Vagina (tissue), 2 donors: Measurements from ENCODE around the gene HEXIM1. TPM values are rescaled to one million over a fixed set of nuclear protein-coding genes. Genes with fewer than 3 reads are reported as not detected.

Experiments used
- DNase-seq, 2 donors: peaks; one replicate each; pipeline ENCODE4 v3.0.0-alpha.2; 2017; ENCODE audit errors: extremely low spot score in 2 of 2
- H3K27ac ChIP-seq: fragments of 200-600 bp; sonication (generic); one replicate; pipeline ENCODE4 v1.5.1; 2019
- H3K27me3 ChIP-seq: fragments of 200-600 bp; sonication (generic); one replicate; pipeline ENCODE4 v1.5.1; 2019
- H3K36me3 ChIP-seq, 2 donors: fragments of 200-600 bp; sonication (generic); one replicate each; pipeline ENCODE4 v1.5.1; 2017 to 2019
- H3K4me1 ChIP-seq: fragments of 200-600 bp; sonication (generic); one replicate; pipeline ENCODE4 v1.5.1; 2019
- H3K4me3 ChIP-seq, 2 donors: fragments of 200-600 bp; sonication (generic); 1 replicate in 1 of 2; 2 replicates in 1 of 2; pipeline ENCODE4 v1.5.1; 2016 to 2019
- H3K9me3 ChIP-seq: fragments of 200-600 bp; sonication (generic); one replicate; pipeline ENCODE4 v1.5.1; 2019
- POLR2A ChIP-seq, 2 donors: fragments of 450-650 bp; IDR thresholded peaks; one replicate each; pipeline ENCODE4 v1.6.1; 2017; ENCODE audit warnings: antibody characterized with exemption in 2 of 2, mild to moderate bottlenecking in 2 of 2, moderate library complexity in 2 of 2
- POLR2AphosphoS5 ChIP-seq, 2 donors: sonication (generic); formaldehyde crosslinking; IDR thresholded peaks; one replicate each; pipeline ENCODE4 v1.9.0; 2017; ENCODE audit warnings: antibody characterized with exemption in 2 of 2, mild to moderate bottlenecking in 2 of 2, low read depth in 1 of 2; ENCODE audit not compliant: insufficient read depth in 1 of 2
- intact Hi-C: fragments of 100-400 bp; cut with DNase I; formaldehyde crosslinking; loops from one replicate; pipeline ENCODE4 v1.15.1; 2023
- total RNA-seq: library from RNA; depleted of rRNA; stranded (reverse); fragments of >200 nt; gene quantifications from one replicate; pipeline ENCODE4 v1.2.3, GENCODE V29; 2016
- TF ChIP-seq, protein P1 (sequence below), 3 experiments: fragments of 450-650 bp in 2 of 3; fragments of 200-600 bp in 1 of 3; sonication (generic) in 1 of 3; IDR thresholded peaks; one replicate each; pipeline ENCODE4 v1.5.1; 2017 to 2019; ENCODE audit warnings: antibody characterized with exemption in 3 of 3, mild to moderate bottlenecking in 2 of 3, moderate library complexity in 2 of 3

HEXIM1 gene
- total RNA-seq, 1 donor from 2014 or later: 27.5 TPM

DNA sequence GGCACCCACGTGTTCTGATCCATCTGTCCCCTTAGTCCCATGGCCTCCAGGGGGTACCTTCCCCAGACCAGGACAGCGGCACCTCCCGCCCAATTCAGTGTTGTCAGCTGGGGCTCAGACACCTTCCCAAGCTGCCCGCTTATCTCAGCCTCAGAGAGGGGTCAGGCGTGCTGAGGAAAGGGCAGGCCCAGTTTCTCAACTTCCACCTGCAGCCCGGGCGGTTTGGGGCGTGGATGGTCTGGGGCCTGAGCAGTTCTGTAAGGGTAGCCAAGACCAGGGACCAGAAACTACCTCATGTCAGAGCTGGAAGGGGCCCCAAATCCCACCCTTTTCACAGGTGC is 21.1 kb upstream of the HEXIM1 start:
- H3K27me3 ChIP-seq: no peaks in the 10 kb centered on the region
- peak overlapping the region; percentile 98 for H3K27ac ChIP-seq
- no peaks in the 10 kb centered on the region for H3K9me3 ChIP-seq
- intact Hi-C loops: no loop called here
- H3K4me3 ChIP-seq: no peak overlapping the region
- peaks cover 81% of the 10 kb centered on the region for H3K4me1 ChIP-seq
- no peak for DNase-seq
- no peaks in the 10 kb centered on the region for H3K36me3 ChIP-seq
- TF ChIP-seq, protein P1, sequence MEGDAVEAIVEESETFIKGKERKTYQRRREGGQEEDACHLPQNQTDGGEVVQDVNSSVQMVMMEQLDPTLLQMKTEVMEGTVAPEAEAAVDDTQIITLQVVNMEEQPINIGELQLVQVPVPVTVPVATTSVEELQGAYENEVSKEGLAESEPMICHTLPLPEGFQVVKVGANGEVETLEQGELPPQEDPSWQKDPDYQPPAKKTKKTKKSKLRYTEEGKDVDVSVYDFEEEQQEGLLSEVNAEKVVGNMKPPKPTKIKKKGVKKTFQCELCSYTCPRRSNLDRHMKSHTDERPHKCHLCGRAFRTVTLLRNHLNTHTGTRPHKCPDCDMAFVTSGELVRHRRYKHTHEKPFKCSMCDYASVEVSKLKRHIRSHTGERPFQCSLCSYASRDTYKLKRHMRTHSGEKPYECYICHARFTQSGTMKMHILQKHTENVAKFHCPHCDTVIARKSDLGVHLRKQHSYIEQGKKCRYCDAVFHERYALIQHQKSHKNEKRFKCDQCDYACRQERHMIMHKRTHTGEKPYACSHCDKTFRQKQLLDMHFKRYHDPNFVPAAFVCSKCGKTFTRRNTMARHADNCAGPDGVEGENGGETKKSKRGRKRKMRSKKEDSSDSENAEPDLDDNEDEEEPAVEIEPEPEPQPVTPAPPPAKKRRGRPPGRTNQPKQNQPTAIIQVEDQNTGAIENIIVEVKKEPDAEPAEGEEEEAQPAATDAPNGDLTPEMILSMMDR (IDR thresholded peaks at IDR 0.05): no peak
- TF ChIP-seq POLR2A (IDR thresholded peaks at IDR 0.05): no peak
- no peak for TF ChIP-seq POLR2AphosphoS5 (IDR thresholded peaks at IDR 0.05; ENCODE audit: insufficient read depth in 1 of 2, low read depth in 1 of 2)

DNA sequence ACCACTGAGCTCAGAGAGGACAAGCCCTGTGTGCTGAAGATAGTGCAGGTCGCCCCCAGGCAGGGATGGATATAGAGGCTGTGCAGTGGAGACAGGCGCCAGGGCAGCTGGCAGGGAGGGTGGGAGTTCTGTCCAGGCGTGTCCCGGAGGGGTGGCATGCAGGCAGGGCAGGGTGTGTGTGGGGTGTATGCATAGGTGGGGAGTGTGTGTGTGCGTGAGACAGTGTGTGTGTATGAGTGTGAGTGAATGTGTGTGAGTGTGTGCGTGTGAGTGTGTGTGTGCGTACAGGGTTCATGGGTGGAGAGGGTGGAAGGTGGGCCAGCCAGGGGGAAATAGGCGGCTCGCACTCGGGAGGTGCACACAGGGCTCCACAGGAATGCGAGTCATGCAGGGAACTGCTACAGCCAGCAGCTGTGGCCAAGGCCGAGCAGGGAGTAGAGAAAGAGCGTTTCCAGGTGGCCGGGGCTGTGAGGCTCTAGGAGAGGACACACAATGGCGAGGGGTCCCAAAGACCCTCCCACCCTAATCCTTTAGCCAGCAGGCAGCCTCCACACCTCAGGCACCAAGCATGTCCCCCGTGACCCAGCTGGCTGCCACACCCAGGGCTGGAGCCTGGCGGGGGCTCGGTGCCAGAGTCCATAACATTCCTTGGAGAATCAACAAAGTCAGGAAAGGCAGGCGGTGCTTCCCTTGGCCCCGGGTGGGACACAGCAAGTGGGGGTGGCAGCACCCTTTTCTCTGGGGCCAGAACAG is 20.6 kb upstream of the HEXIM1 start:
- Histone ChIP-seq H3K9me3 (no peaks in the 10 kb centered on the region), H3K4me3 (no peak overlapping the region), H3K27ac (peak overlapping the region; percentile 98), H3K4me1 (peaks cover 76% of the 10 kb centered on the region), H3K36me3 (no peaks in the 10 kb centered on the region), H3K27me3 (no peaks in the 10 kb centered on the region)
- intact Hi-C loops: no loop called here
- no peak for DNase-seq
- TF ChIP-seq POLR2AphosphoS5 (IDR thresholded peaks at IDR 0.05; ENCODE audit: insufficient read depth in 1 of 2, low read depth in 1 of 2): no peak
- TF ChIP-seq, protein P1 (IDR thresholded peaks at IDR 0.05): no peak
- TF ChIP-seq POLR2A (IDR thresholded peaks at IDR 0.05): no peak

DNA sequence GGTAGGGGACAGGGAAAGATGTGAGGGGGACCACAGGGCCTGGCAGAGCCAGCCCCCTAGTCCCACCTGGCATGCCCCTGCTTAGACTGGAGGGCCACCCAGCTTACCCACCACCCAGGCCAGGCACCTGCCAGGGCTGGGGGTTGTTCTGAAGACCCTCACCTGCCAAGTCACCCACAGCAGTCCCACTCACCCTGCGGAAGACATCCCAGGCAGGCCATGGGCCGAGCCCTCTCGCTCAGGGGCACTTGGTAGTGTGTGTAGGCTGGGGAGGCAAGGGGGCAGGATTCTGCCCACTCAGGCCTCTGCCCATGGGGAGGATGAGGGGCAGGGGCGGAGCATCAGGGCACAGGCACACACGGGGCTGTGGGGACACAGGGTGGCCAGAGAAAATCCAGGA is 19.9 kb upstream of the HEXIM1 start:
- DNase-seq: no peak
- no peak for TF ChIP-seq POLR2A (IDR thresholded peaks at IDR 0.05)
- TF ChIP-seq POLR2AphosphoS5 (IDR thresholded peaks at IDR 0.05; ENCODE audit: insufficient read depth in 1 of 2, low read depth in 1 of 2): no peak
- TF ChIP-seq, protein P1 (IDR thresholded peaks at IDR 0.05): no peak
- Histone ChIP-seq H3K9me3 (no peaks in the 10 kb centered on the region), H3K4me3 (no peak overlapping the region), H3K27me3 (no peaks in the 10 kb centered on the region), H3K27ac (peak overlapping the region; percentile 98), H3K36me3 (no peaks in the 10 kb centered on the region), H3K4me1 (peaks cover 70% of the 10 kb centered on the region)
- intact Hi-C loops: no loop called here

DNA sequence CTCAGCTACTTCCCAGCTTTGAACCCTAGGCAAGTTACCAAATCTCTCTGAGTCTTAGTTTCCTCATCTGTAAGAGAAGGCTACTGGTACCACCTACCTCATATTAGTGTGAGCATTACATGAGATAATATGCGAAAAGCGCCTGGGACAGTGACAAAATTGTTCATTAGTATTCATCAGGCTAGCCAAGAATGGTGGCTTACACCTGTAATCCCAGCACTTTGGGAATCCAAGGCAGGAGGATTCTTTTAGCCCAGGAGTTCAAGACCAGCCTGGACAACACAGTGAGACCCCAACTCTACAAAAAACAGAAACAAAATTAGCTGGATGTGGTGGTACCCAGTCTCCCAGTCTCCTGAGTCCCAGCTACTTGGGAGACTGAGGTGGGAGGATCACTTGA is 19.3 kb upstream of the HEXIM1 start:
- Histone ChIP-seq H3K9me3 (no peaks in the 10 kb centered on the region), H3K36me3 (no peaks in the 10 kb centered on the region), H3K27ac (peak overlapping the region; percentile 98), H3K4me3 (no peak overlapping the region), H3K27me3 (no peaks in the 10 kb centered on the region), H3K4me1 (peaks cover 64% of the 10 kb centered on the region)
- TF ChIP-seq POLR2AphosphoS5 (IDR thresholded peaks at IDR 0.05; ENCODE audit: insufficient read depth in 1 of 2, low read depth in 1 of 2) (no peak), POLR2A (IDR thresholded peaks at IDR 0.05) (no peak)
- TF ChIP-seq, protein P1 (IDR thresholded peaks at IDR 0.05): no peak
- intact Hi-C loops: no loop called here
- DNase-seq: no peak

DNA sequence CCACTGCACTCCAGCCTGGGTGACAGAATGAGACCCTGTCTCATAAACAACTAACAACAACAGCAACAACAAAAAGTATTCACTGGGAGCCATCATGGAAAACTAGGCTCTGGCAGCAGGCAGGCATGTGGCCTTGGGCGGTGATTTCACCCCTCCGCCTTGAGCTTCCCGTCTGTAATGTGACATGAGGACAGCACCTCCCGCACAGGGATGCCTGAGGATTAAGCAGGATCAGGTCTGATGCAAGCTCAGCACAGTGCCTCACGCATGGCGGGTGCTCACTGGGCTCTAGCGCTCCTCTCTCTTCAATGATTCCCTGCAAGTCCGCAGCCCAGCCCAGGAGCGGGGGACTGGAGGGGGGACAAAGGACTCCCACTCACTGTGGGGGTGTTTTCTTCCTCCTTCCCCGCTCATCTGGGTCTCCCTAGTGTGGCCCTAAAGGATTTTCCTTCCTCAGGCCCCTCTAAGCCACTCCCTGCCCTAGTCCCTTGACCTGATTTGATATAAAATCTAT is 18.8 kb upstream of the HEXIM1 start:
- no peaks in the 10 kb centered on the region for H3K27me3 ChIP-seq
- intact Hi-C loops: no loop called here
- peak overlapping the region; percentile 98 for H3K27ac ChIP-seq
- H3K9me3 ChIP-seq: no peaks in the 10 kb centered on the region
- no peak for TF ChIP-seq POLR2A (IDR thresholded peaks at IDR 0.05)
- TF ChIP-seq POLR2AphosphoS5 (IDR thresholded peaks at IDR 0.05; ENCODE audit: insufficient read depth in 1 of 2, low read depth in 1 of 2): peak in 1 of 2 donors; percentile 26
- no peak overlapping the region for H3K4me3 ChIP-seq
- no peak for DNase-seq
- no peaks in the 10 kb centered on the region for H3K36me3 ChIP-seq
- peaks cover 59% of the 10 kb centered on the region for H3K4me1 ChIP-seq
